Ramos (cell line): ENCODE data around the gene SPDL1.
"Not testable (repeated sequence)": the region's sequence is repeated elsewhere in the genome, so short reads cannot be mapped to it uniquely, and the experiment has no call there.

ENCODE experiments used
- in situ Hi-C: fragments of 300-500 bp; cut with MboI; formaldehyde crosslinking; loops from one replicate; pipeline ENCODE4 v1.14.3; 2022; ENCODE audit warnings: low sequenced_read_pairs; ENCODE audit not compliant: unreplicated experiment

SPDL1 gene

DNA sequence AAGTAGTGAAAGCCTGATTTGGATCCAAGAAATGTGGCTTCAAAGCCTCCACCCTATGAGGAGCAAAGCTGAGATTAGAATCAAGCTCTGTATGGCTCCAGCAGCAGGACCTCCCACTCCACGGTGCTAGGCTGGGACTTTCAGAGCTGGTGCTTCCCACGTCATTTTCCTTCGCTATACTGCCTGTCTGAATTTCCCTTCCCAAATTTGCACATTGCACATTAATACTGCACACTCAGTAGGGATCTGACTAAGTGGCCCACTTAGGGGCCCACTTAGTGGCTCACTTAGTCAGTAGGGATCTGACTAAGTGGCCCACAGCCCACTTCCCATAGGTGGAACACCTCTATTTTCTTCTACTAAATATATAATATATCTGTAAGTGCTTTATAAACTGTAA, 14.1 kb upstream of the SPDL1 start:
- in situ Hi-C loops = no loop called here

- in situ Hi-C loops = no loop called here
Observed at GRCh38 chr5:169571355-169571754, 12.2 kb upstream of the SPDL1 start.

DNA sequence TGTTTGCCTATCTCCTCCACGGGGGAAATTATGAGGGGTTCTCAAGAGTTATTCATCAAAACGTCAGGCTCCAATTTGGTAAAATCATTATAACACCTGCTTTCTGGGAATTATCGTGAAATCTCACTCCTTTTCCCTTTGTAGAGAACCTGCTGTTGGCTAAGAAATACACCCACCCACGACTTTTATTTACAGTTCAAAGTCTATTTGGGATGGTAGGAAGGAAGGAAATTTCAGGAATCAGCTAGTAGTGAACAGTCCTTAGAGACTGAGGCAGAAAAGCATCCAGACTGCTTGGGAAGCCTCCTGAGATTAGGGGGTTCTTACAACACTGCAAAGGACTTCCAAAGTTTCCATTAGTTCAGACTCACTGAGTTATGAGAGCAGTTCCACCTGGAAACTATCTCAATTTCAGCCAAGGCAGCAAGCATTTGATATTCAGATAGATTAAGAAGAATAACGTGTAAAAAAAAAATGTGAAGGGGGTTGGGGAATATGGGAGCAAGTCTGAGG, 9.4 kb upstream of the SPDL1 start:
- in situ Hi-C loops = no loop called here

GRCh38 chr5:169576181-169576598, 7.4 kb upstream of the SPDL1 start:
- in situ Hi-C loops = loop anchor here (25.0 kb wide), 1 partner anchor 589 kb away; no protein-coding TSS in a partner anchor

DNA sequence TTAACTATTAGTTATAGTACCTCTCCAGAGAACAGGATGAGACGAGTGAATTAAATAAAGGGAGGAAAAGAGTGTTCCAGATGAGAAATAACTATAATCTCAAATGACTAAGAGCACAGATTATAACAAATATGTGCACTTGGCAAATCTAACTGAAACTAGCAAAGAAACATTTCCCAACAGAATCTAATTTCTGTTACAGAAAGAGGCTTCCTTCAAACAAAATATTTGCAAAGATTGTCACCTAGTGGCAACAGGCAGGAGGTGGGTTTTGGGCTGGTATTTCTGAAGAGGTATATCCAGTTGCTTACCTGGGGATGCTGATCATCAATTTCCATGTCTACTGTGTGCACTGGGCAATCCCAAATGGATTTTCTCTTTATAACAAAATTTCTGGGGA, 5.6 kb upstream of the SPDL1 start:
- in situ Hi-C loops = loop anchor here (25.0 kb wide), 1 partner anchor 591 kb away; no protein-coding TSS in a partner anchor

DNA sequence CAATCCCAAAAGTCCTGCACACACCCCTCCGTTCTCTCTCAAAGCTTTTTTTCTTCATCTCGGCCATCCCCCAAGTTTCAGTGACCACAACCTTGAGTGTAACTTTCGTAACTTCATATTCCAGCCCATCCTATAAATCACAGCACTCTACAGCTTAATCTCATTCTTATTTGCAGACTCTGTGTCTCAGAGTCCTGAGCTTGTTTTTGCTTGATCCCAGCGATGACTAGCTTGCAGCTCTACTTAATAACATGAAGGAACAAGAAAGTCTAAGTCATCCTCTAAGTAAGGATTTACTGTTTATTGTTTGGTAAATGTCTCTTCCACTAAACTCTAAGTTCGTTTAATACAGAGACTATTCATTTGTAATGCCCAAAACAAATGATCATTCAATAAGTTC, 2.6 kb upstream of the SPDL1 start:
- in situ Hi-C loops = loop anchor here (25.0 kb wide), 1 partner anchor 594 kb away; no protein-coding TSS in a partner anchor

DNA sequence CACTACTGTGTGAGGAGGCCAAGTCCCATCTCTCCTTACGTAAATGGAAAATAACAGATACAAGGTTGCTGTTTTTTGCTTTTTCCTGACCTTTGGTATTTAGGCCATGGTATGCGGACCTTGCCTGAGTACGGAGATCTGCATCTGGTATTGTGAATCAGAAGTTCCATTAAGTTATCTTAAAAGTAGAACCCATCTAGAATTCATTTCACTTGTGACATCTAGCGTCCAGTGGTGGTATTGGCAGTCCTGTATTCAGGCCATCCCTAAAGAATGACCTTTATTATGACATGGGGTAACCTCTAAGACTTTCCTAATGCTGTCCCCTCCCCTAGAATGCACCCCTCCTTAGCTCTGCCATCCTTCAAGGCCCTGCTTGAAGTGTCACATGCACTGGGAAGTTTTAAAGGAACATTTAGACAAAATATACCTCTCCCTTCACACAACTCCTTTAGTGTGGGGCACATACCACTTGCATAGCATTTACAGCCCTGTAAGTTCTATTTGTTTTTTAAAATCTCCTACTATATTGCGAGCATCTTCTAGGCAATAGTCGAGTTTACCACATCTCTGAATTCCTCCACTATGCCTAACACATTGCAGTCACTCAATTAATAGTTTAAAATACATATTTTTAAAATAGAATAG, 1.9 kb upstream of the SPDL1 start:
- in situ Hi-C loops = loop anchor here (25.0 kb wide), 1 partner anchor 594 kb away; no protein-coding TSS in a partner anchor

- in situ Hi-C loops = loop anchor here (25.0 kb wide), 1 partner anchor 596 kb away; no protein-coding TSS in a partner anchor
Observed at GRCh38 chr5:169583101-169583423, 511 bp upstream of the SPDL1 start.

DNA sequence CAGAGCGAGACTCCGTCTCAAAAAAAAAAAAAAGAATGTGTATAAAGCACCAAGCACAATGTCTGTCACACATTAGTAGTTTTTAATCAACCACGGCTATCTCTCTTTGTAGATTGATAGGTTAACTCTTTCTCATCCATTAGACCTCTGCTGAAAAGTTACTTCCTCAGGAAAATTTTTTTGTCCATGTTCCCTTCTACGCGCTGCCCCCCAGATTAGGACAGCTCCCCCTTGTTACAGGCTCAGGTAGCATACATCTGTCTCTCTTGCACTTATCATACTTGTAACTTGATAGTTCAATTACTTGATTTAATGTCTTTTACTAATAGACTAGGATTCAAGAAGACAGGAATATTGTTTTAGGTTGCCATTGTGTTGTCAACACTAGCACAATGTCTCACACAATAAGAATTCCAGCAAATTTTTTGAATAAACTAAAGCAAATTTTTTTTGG, 1.5 kb downstream of the SPDL1 start:
- in situ Hi-C loops = loop anchor here (25.0 kb wide), 1 partner anchor 598 kb away; no protein-coding TSS in a partner anchor

- in situ Hi-C loops = loop anchor here (25.0 kb wide), 1 partner anchor 603 kb away; no protein-coding TSS in a partner anchor
Observed at GRCh38 chr5:169590602-169591001, 7.0 kb downstream of the SPDL1 start.

DNA sequence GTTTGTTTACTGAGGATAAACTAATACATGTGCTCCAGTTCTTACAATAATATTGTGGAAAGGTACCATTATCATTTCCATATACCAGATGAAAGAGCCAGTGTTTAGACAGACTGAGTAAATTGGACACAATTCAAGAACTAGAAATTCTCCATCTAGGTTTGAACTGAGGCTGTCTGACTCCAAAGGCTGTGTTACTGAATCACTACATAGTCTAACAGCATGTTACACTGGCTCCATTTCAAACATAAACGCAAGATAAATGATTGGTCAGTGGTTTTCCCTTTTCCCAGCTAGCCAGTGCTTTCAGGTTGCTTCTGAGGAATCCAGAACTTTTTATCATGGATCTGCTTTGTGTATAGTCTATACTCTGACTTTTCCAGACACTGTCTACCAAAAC, 8.1 kb downstream of the SPDL1 start:
- in situ Hi-C loops = loop anchor here (25.0 kb wide), 1 partner anchor 604 kb away; no protein-coding TSS in a partner anchor

DNA sequence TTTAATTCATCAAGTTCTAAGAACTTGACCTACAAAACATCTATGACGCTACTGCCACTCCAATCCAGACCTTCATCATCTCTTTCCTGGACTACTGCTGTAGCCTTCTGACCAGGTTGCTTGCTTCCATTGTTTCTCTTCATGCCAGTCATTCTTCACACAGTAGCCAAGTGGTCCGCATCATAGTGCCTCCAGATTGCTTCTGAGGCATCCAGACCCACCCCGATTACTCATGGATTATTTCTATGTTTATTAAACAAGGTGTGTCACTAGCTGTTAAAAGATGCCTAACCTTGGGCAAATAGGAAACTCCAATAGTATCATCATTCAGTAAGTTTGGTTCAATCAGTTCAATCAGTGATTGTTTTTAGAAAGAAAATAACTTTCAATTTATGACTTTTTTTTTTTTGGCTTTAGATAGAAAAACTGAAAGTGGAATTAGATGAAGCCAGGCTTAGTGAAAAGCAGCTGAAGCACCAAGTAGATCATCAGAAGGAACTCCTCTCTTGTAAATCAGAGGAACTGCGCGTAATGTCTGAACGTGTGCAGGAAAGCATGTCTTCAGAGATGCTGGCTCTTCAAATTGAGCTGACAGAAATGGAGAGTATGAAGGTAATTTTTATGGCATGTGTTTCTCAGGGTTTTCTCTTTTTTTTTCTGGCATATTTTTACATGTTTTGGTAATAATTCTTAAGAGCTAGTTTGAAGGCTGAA, 9.5 kb downstream of the SPDL1 start:
- in situ Hi-C loops = loop anchor here (25.0 kb wide), 1 partner anchor 606 kb away; no protein-coding TSS in a partner anchor

- in situ Hi-C loops = loop anchor here (25.0 kb wide), 1 partner anchor 608 kb away; no protein-coding TSS in a partner anchor
Observed at GRCh38 chr5:169595172-169595820, 11.7 kb downstream of the SPDL1 start.

GRCh38 chr5:169599451-169599850, 15.9 kb downstream of the SPDL1 start:
- in situ Hi-C loops = loop anchor here (25.0 kb wide), 1 partner anchor 612 kb away; no protein-coding TSS in a partner anchor

GRCh38 chr5:169602535-169602934, 19.0 kb downstream of the SPDL1 start:
- in situ Hi-C loops = no loop called here

DNA sequence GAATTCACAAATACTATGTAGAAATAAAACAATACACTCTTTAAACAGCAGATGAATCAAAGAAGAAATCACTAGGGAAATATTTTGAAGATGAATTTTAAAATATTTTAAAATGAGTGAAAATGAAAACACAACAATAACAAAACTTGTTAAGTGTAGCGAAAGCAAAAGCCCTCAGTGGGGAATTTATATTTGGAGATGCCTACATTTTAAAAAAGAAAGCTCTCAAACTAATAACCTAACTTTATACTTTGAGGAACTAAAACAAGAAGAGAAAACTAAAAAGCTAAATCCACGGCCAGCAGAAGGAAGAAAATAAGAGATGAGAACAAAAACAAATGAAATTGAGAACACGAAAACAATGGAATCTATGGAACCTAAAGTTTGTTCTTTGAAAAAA, 22.7 kb downstream of the SPDL1 start:
- in situ Hi-C loops = no loop called here

DNA sequence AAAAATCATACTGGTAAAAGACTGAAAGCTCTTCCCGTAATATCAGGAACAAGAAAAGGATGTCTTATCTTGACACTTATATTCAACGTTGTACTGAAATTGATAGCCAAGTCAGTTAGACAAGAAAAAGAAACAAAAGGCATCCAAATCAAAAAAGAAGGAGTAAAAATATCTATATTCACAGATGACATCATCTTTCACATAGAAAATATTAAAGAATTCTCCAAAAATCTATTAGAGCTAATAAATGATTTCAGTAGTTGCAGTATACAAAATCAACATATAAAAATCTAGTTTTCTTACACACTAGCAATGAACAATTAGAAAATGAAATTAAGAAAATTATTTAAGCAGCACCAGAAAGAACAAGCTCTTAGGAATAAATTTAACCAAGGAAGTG, 24.3 kb downstream of the SPDL1 start:
- in situ Hi-C loops = no loop called here

GRCh38 chr5:169609716-169610115, 26.1 kb downstream of the SPDL1 start:
- in situ Hi-C loops = no loop called here

DNA sequence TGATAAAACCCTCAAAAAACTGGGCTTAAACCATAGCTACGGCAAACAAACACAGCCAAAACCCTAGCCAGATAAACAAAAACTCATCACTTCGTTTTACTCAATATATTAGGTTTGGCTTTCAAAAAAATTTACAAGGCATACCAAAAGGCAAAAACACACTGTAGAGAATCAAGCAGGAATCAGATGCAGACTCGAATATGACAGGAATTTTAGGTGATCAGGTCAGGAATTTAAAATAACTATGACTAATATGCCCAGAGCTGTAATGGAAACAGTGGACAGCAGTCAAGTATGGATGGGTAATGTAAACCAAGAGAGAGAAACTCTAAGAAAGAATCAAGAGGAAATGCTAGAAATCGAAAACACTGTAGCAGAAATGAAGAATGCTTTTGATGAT, 27.0 kb downstream of the SPDL1 start:
- in situ Hi-C loops = no loop called here

DNA sequence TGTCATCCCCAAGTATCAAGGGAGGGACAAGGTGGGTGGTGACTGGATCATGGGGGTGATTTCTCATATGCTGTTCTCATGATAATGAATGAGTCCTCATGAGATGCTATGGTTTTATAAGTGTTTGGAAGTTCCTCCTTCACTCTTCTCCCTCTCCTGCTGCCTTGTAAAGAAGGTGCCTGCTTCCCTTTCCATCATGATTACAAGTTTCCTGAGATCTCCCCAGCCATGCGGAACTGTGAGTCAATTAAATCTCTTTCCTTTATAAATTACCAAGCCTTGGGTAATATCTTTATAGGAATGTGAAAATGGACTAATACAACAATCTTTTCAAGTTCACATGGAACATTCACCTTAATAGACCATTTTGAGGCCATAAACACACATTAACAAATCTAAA, 32.0 kb downstream of the SPDL1 start:
- in situ Hi-C loops = no loop called here

DNA sequence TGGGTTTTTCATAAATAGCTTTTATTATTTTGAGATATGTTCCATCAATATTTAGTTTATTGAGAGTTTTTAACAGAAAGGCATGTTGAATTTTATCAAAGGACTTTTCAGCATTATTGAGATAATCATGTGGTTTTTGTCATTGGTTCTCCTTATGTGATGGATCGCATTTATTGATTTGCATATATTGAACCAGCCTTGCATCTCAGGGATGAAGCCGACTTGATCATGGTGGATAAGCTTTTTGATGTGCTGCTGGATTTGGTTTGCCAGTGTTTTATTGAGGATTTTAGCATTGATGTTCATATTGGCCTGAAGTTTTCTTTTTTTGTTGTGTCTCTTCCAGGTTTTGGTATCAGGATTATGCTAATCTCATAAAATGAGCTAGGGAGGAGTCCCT, 40.7 kb downstream of the SPDL1 start:
- in situ Hi-C loops = not testable (repeated sequence)
